Glutamatergic neuron (in vitro differentiated cells): ENCODE measurements around the gene DUOXA2. TPM values are rescaled to one million over a fixed set of nuclear protein-coding genes. Genes with fewer than 3 reads are reported as not detected.

Source experiments
- DNase-seq: peaks from one replicate; pipeline ENCODE4 v3.0.0; 2022
- H3K27ac Mint-ChIP-seq: one replicate; pipeline ENCODE4 v1.8.0; 2020; ENCODE audit warnings: mild to moderate bottlenecking, mixed read lengths, inconsistent platforms; ENCODE audit not compliant: unreplicated experiment
- H3K27me3 Mint-ChIP-seq: one replicate; pipeline ENCODE4 v1.8.0; 2020; ENCODE audit warnings: mild to moderate bottlenecking, moderate library complexity, mixed read lengths, inconsistent platforms; ENCODE audit not compliant: unreplicated experiment
- H3K36me3 Mint-ChIP-seq: one replicate; pipeline ENCODE4 v1.8.0; 2020; ENCODE audit warnings: mild to moderate bottlenecking, mixed read lengths, inconsistent platforms; ENCODE audit not compliant: unreplicated experiment
- H3K4me1 Mint-ChIP-seq: one replicate; pipeline ENCODE4 v1.8.0; 2020; ENCODE audit warnings: mild to moderate bottlenecking, low read depth, mixed read lengths, inconsistent platforms; ENCODE audit not compliant: unreplicated experiment
- H3K4me3 Mint-ChIP-seq: one replicate; pipeline ENCODE4 v1.8.0; 2020; ENCODE audit warnings: mild to moderate bottlenecking, mixed read lengths, inconsistent platforms; ENCODE audit not compliant: unreplicated experiment
- H3K9me3 Mint-ChIP-seq: one replicate; pipeline ENCODE4 v1.8.0; 2020; ENCODE audit warnings: mild to moderate bottlenecking, moderate library complexity, mixed read lengths, inconsistent platforms; ENCODE audit not compliant: unreplicated experiment
- total RNA-seq: library from RNA; stranded (reverse); fragmentation: NEBNext Ultra II Directional; extraction: Animal tissue kit (Norgen Biotek cat#: 25700); gene quantifications from one replicate; pipeline ENCODE4 v1.2.1, GENCODE V29; 2021; ENCODE audit not compliant: unreplicated experiment
- TF ChIP-seq, protein P1 (sequence below): fragments of 200-600 bp; sonication (generic); IDR thresholded peaks from one replicate; pipeline ENCODE4 v1.5.0; 2021; ENCODE audit not compliant: partially characterized antibody, unreplicated experiment

DUOXA2 gene
- total RNA-seq, 1 donor from 2014 or later, result not detected

- peaks cover 48% of the 10 kb centered on the region for H3K27me3 Mint-ChIP-seq
- H3K4me3 Mint-ChIP-seq, result peak overlapping the region; percentile 76
- H3K36me3 Mint-ChIP-seq, result peaks cover under 1% of the 10 kb centered on the region
- H3K4me1 Mint-ChIP-seq, result peaks cover 66% of the 10 kb centered on the region
- TF ChIP-seq, protein P1, sequence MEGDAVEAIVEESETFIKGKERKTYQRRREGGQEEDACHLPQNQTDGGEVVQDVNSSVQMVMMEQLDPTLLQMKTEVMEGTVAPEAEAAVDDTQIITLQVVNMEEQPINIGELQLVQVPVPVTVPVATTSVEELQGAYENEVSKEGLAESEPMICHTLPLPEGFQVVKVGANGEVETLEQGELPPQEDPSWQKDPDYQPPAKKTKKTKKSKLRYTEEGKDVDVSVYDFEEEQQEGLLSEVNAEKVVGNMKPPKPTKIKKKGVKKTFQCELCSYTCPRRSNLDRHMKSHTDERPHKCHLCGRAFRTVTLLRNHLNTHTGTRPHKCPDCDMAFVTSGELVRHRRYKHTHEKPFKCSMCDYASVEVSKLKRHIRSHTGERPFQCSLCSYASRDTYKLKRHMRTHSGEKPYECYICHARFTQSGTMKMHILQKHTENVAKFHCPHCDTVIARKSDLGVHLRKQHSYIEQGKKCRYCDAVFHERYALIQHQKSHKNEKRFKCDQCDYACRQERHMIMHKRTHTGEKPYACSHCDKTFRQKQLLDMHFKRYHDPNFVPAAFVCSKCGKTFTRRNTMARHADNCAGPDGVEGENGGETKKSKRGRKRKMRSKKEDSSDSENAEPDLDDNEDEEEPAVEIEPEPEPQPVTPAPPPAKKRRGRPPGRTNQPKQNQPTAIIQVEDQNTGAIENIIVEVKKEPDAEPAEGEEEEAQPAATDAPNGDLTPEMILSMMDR, result peak; percentile 3
- H3K9me3 Mint-ChIP-seq, result peaks cover 57% of the 10 kb centered on the region
- DNase-seq, result no peak
- H3K27ac Mint-ChIP-seq, result peak overlapping the region; percentile 95
These were observed 53.6 kb downstream of the DUOXA2 start for GRCh38 chr15:45167631-45168205.

Other genes with a start within 250 kb of the DUOXA2 start
- gene TERB2, start 157.6 kb upstream of the DUOXA2 start, total RNA-seq, result not detected
- 29.1 TPM for gene SORD, start 91.1 kb upstream of the DUOXA2 start, total RNA-seq
- gene DUOX2, start 154 bp upstream of the DUOXA2 start, total RNA-seq, result not detected
- not detected for gene DUOXA1, start 15.6 kb downstream of the DUOXA2 start, total RNA-seq
- gene DUOX1, start 15.7 kb downstream of the DUOXA2 start, total RNA-seq, result not detected
- gene SHF, start 73.6 kb downstream of the DUOXA2 start, total RNA-seq, result 309 TPM
- not detected for gene SLC28A2, start 137.9 kb downstream of the DUOXA2 start, total RNA-seq